Measurements from ENCODE around the gene PHETA1.
A peak's percentile ranks its signal among the peaks of the same experiment; 100 is the strongest.

The PHETA1 gene

DNA sequence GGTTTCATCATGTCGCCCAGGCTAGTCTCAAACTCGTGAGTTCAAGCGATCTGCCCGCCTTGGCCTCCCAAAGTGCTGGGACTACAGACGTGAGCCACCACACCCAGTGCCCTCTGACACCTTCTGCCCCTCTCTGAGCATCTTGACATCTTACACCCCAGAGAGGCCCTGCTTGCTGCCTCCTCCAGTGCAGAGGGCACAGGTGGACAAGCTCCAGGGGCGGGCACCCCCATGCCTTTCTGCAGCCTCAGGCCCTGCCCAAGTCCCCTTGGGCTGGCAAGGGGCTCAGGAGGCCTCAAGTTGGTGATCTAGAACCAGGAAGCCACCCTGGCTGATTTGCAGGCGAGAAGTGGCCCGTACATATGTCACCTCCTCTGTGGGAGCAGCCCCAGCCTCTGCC, 25.6 kb upstream of the PHETA1 start:
- Histone ChIP-seq H3K9me3 (no peaks in the 10 kb centered on the region), H3K27me3 (no peaks in the 10 kb centered on the region), H3K36me3 (no peaks in the 10 kb centered on the region), H3K27ac (no peak overlapping the region), H3K4me3 (ENCODE audit: low read depth in 1 of 2, low read length in 1 of 2) (no peak overlapping the region), H3K4me1 (ENCODE audit: control insufficient read depth in 1 of 2, insufficient read depth in 1 of 2, low read depth in 1 of 2, low read length in 1 of 2) (peaks cover 11 to 22% of the 10 kb centered on the region in 2 experiments)
- TF ChIP-seq, protein P1, sequence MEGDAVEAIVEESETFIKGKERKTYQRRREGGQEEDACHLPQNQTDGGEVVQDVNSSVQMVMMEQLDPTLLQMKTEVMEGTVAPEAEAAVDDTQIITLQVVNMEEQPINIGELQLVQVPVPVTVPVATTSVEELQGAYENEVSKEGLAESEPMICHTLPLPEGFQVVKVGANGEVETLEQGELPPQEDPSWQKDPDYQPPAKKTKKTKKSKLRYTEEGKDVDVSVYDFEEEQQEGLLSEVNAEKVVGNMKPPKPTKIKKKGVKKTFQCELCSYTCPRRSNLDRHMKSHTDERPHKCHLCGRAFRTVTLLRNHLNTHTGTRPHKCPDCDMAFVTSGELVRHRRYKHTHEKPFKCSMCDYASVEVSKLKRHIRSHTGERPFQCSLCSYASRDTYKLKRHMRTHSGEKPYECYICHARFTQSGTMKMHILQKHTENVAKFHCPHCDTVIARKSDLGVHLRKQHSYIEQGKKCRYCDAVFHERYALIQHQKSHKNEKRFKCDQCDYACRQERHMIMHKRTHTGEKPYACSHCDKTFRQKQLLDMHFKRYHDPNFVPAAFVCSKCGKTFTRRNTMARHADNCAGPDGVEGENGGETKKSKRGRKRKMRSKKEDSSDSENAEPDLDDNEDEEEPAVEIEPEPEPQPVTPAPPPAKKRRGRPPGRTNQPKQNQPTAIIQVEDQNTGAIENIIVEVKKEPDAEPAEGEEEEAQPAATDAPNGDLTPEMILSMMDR (IDR thresholded peaks at IDR 0.05): no peak

DNA sequence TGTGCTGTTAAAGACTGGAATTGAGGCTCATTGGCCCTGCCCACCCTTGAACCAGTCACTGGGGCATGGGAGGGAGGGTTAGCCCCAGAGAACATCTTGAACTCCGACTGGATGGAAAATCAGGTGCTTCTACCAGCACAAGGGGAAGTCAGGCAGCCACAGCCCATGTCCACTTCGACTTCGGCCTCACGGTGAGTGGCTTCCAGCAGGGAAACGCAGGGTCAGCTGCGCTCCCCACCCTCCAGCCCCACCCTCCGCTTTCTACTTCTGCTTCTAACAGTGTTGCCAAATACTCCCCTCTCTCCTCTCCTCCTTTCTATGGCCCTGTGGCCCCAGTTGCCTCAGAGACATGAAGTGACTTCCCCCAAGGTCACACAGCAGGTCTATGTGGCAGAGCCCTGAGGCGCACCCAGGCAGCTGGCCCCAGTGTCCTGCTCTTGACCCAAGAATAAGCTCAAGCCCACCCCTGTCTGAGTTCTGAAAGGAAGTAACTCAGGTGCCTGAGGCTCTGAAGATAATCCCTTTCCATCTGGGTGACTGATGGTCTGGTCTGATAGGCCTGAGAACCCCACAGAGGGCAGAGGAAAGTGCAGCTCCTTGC, 24.9 kb upstream of the PHETA1 start:
- H3K36me3 ChIP-seq: no peaks in the 10 kb centered on the region
- TF ChIP-seq, protein P1 (IDR thresholded peaks at IDR 0.05): no peak
- H3K27ac ChIP-seq: peak overlapping the region; percentile 66
- peaks cover 11 to 22% of the 10 kb centered on the region in 2 experiments for H3K4me1 ChIP-seq (ENCODE audit: control insufficient read depth in 1 of 2, insufficient read depth in 1 of 2, low read depth in 1 of 2, low read length in 1 of 2)
- H3K9me3 ChIP-seq: no peaks in the 10 kb centered on the region
- H3K4me3 ChIP-seq (ENCODE audit: low read depth in 1 of 2, low read length in 1 of 2): no peak overlapping the region
- no peaks in the 10 kb centered on the region for H3K27me3 ChIP-seq

DNA sequence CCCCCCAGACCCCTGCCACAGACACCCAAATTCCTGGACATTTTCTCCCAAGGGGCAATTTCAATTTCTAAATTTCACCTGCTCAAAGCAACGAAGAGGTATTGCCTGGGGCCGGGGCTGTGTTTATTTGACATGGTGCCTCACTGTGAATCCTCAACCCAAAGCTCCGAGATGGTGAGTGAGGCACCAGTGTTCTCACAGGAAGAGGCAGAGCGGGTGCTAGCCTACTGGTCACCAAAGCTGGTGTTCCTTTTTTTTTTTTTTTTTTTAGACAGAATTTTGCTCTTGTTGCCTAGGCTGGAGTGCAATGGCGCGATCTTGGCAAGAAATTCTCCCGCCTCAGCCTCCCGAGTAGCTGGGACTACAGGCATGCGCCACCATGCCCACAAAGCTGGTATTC, 22.0 kb upstream of the PHETA1 start:
- Histone ChIP-seq H3K27ac (no peak overlapping the region), H3K4me1 (ENCODE audit: control insufficient read depth in 1 of 2, insufficient read depth in 1 of 2, low read depth in 1 of 2, low read length in 1 of 2) (peaks cover 11 to 14% of the 10 kb centered on the region in 2 experiments), H3K4me3 (ENCODE audit: low read depth in 1 of 2, low read length in 1 of 2) (no peak overlapping the region), H3K9me3 (no peaks in the 10 kb centered on the region), H3K27me3 (no peaks in the 10 kb centered on the region), H3K36me3 (no peaks in the 10 kb centered on the region)
- TF ChIP-seq, protein P1 (IDR thresholded peaks at IDR 0.05): no peak

DNA sequence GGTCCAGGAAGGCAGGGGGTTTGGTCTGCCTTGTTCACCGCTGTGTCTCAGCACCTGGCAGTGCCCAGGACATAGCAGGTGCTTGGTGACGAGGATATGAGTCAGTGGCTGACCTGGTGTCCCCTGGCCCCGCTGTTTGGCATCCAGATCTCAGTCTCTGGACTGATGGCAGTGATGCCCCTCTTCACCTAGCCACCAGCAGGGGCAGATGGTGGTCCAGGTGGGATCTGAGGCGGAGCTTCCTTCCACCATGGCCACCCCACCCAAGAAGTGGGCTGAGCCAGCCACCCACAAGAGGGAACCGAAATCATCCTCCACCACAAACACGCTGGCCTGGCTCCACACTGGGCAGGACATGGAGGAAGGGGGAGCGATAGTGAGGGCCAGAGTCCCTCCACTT, 20.7 kb upstream of the PHETA1 start:
- H3K36me3 ChIP-seq: no peaks in the 10 kb centered on the region
- TF ChIP-seq, protein P1 (IDR thresholded peaks at IDR 0.05): no peak
- H3K4me3 ChIP-seq (ENCODE audit: low read depth in 1 of 2, low read length in 1 of 2): no peak overlapping the region
- H3K9me3 ChIP-seq: no peaks in the 10 kb centered on the region
- H3K27ac ChIP-seq: no peak overlapping the region
- peaks cover 11 to 12% of the 10 kb centered on the region in 2 experiments for H3K4me1 ChIP-seq (ENCODE audit: control insufficient read depth in 1 of 2, insufficient read depth in 1 of 2, low read depth in 1 of 2, low read length in 1 of 2)
- H3K27me3 ChIP-seq: no peaks in the 10 kb centered on the region

DNA sequence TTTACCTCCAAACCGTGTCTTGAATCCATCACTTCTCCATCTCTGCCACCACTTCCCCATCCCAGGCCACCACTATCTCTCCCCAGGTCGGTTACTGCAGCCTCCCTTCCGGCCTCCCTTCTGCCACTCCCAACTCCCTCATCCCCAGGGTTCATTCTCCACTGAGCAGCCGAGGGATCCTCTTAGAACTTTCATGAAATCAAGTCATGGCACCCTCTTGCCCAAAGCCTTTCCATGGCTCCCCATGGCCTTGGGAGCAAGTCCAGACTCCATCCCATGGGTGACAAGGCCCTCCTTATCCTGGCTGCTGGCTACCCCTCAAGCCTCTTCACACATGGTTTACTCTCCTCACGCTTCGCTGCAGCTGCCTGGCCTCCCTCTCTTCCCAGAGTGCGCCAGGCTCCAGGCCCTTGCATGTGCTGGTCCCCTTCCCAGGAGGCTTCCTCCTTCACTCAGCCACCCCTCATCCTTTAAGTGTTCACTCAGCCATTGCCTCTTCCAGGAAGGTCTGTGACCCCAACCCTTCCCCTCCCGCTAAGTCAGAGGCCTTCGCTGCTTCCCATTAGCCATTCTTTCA, 18.9 kb upstream of the PHETA1 start:
- Histone ChIP-seq H3K9me3 (no peaks in the 10 kb centered on the region), H3K36me3 (no peaks in the 10 kb centered on the region), H3K27ac (no peak overlapping the region), H3K4me1 (ENCODE audit: control insufficient read depth in 1 of 2, insufficient read depth in 1 of 2, low read depth in 1 of 2, low read length in 1 of 2) (no peaks in the 10 kb centered on the region), H3K27me3 (no peaks in the 10 kb centered on the region), H3K4me3 (ENCODE audit: low read depth in 1 of 2, low read length in 1 of 2) (no peak overlapping the region)
- TF ChIP-seq, protein P1 (IDR thresholded peaks at IDR 0.05): no peak
